Urothelium cell line (cell line): ENCODE measurements around the gene FAM184B.

Experiments
- DNase-seq: peaks from one replicate; pipeline ENCODE4 v3.0.0; 2011; ENCODE audit warnings: low spot score, mixed read lengths
- FAIRE-seq: peaks from 2 replicates; lab custom pipeline; 2011; peaks lifted over from hg19 to GRCh38; lab: Jason Lieb, UNC

Gene FAM184B

GRCh38 chr4:17587094-17587822, 194.2 kb downstream of the FAM184B start:
- DNase-seq (no peak), FAIRE-seq (no peak)

GRCh38 chr4:17584521-17585213, 196.8 kb downstream of the FAM184B start:
- DNase-seq (no peak), FAIRE-seq (no peak)

- FAIRE-seq = no peak
These were observed 197.5 kb downstream of the FAM184B start for GRCh38 chr4:17583941-17584340.

GRCh38 chr4:17583276-17583675, 198.1 kb downstream of the FAM184B start:
- DNase-seq (no peak), FAIRE-seq (no peak)

More at GRCh38 chr4:17583941-17584340, 197.5 kb downstream of the FAM184B start:
- DNase-seq = no peak

GRCh38 chr4:17580969-17581368, 200.5 kb downstream of the FAM184B start:
- no peak for DNase-seq
- no peak for FAIRE-seq
